SHP77 (cell line): ENCODE data around the gene PRM3.

Source experiments
- DNase-seq, 2 experiments: peaks; one replicate each; lab custom pipeline; 2025; lab: John Stamatoyannopoulos, UW

Gene PRM3, protein sequence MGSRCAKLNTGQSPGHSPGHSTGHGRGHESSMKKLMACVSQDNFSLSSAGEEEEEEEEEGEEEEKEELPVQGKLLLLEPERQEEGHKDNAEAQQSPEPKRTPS

GRCh38 chr16:11272921-11273720, at the start of gene PRM3:
Gene PRM3 (minus strand): TSS chr16:11273629. CDS start chr16:11273595, 34 bp downstream.
- no peak for DNase-seq

- no peak for DNase-seq
Observed at GRCh38 chr16:11322823-11323222, 49.4 kb upstream of the PRM3 start.

- DNase-seq, result no peak
Observed at GRCh38 chr16:11321662-11322061, 48.2 kb upstream of the PRM3 start.

DNA sequence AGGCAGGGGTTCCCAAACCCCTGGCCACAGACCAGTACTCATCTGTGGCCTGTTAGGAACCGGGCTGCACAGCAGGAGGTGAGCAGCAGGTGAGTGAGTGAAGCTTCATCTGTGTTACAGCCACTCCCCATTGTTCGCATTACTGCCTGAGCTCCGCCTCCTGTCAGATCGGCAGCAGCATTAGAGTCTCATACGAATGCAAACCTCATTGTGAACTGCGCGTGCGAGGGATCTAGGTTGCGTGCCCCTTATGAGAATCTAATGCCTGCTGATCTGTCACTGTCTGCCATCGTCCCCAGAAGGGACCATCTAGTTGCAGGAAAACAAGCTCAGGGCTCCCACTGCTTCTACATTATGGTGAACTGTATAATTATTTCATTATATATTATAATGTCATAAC, 46.7 kb upstream of the PRM3 start:
- no peak for DNase-seq

- peak; percentile 38 to 42 for DNase-seq
Observed at GRCh38 chr16:11319529-11320146, 46.2 kb upstream of the PRM3 start.

- DNase-seq, result no peak
Observed at GRCh38 chr16:11318817-11319216, 45.4 kb upstream of the PRM3 start.

DNA sequence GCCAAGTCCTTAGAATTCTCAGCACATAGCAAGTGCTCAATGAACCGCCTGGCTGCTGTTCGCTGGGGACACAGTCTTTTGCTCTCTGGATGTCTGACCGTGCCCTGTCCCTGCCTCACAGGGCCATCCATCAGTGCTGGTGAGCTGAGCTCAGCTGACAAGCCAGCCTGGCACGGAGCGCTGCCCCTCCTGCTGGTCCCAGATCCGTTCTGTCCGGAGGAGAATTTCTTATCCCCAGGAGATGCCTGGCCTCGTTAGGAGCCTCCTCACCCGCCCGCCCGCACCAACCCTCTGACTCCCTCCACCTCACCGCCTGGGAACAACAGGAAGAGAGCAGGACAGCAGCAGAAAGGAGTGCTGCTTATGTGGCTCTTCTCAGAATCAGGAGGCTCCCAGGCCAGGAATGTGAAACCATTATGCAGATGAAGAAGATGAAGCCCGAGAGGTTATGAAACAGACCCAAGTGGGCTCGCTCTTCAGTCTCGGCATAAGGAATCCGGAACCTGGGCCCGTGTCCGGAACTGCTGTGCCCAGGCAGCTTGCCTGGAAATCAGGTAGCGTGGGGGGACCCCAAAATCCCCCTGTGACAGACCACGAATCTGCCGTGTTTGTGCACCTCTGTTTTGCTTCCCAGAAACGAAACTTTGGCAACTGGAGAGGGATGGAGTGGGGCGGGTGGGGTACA, 43.0 kb upstream of the PRM3 start:
- no peak for DNase-seq

- no peak for DNase-seq
Observed at GRCh38 chr16:11315510-11315909, 42.1 kb upstream of the PRM3 start.

DNA sequence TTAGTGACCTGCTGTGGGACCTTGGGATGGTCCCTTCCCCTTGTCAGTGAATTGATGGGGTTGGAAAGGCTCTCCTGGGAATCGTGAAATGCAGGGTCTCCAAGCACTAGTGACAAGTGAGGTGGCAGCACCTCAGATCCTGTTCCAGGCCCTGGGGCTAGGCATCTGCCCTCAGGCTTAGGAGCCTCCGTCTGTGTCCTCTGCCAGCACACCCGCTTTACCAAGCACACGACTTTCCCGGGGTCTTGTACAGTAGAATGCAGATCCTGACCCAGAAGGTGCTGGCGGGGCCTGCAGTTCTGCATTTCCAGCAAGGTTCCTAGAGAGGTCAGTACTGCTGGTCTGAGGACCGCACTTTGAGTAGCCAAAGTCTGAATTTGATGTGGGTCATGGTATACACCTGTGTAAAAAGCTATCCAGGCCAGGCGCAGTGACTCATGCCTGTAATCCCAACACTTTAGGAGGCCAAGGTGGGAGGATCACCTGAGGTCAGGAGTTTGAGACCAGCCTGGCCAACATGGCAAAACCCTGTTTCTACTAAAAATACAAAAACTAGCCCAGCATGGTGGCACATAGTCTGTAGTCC, 41.0 kb upstream of the PRM3 start:
- no peak for DNase-seq

- no peak for DNase-seq
Observed at GRCh38 chr16:11313493-11314308, 40.3 kb upstream of the PRM3 start.

- no peak for DNase-seq
Observed at GRCh38 chr16:11312718-11313492, 39.5 kb upstream of the PRM3 start.

GRCh38 chr16:11310997-11311561, 37.6 kb upstream of the PRM3 start:
- no peak for DNase-seq

DNA sequence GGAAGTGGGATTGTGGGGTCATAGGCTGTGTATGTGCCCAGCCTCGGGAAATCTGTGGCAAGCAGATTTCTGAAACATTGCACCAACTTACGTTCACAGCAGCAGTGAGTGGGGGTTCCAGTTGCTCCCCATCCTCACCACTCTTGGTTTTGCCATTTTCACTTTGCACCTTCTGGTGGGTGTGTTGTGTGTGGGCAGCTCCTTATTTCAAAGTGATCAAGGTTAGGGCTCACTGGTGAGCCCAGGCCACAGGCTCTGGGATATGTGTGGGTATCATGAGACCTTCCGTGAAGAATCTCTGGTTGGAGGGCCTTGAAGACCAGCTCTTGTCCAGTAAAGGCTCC, 37.2 kb upstream of the PRM3 start:
- DNase-seq, result no peak

GRCh38 chr16:11309895-11310633, 36.6 kb upstream of the PRM3 start:
- DNase-seq, result no peak

GRCh38 chr16:11308493-11309283, 35.3 kb upstream of the PRM3 start:
- DNase-seq, result peak; percentile 32 to 48

DNA sequence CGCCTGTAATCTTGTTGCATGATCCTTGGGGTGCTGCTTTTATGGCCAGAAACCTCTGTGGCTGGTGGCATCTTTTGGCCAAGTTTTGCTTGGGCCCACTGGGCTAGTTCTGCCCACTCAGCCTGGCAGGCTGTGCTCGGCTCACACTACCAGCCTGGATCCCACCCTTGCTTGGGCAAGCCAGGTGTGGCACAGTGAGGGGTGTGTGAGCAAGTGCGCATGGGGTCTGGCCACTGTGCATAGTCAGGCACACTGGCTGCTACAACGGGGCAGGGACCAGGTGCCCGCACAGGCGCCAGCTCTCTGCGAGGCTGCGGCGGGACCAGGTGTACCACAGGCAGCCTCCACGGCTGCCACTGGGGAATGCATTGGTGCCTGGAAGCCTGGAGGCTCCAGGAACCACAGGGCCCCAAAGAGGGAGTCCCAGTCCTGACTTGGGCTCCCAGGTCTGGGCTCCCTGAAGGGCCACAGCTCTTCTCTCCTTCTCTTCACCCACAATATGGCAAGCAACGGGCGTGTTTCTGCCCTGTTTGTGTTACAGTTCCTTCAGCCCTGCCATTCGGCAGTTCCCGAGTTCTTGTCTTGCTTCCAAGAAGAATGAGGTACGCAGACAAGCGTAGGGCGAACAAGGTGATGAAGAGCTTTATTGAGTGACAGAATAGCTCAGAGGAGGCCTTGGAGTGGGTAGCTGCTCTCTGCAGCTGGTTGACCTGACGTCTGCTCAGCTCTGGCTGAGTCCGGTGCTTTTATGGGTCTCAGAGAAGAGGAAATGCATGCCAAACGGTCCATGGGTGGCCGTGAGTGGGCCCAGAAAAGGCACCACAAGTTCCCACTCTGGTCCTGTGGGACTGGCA, 34.4 kb upstream of the PRM3 start:
- DNase-seq, result no peak

- no peak for DNase-seq
Observed at GRCh38 chr16:11306997-11307638, 33.7 kb upstream of the PRM3 start.

DNA sequence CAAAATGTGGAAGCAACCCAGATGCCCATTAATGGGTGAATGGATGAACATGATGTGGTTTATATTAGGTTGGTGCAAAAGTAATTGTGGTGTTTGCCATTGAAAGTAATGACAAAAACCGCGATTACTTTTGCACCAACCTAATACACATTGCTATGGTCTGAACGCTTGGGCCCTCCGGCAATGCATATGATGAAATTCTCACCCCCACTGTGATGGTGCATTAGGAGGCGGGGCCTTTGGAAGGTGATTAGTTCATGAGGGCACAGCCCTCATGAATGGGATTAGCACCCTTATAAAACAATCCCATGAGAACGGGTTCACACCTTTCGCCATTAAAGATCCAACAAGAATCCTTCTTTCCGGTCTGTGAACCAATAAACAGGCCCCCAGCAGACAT, 33.0 kb upstream of the PRM3 start:
- no peak for DNase-seq
